Aorta (tissue), 5 donors: ENCODE data around the gene AP3B2. TPM values are rescaled to one million over a fixed set of nuclear protein-coding genes. Genes with fewer than 3 reads are reported as not detected.

Experiments used
- ATAC-seq: fragments of 200-7000 bp; cut with Tn5 transposase; one replicate; pipeline ENCODE4 v1.9.1; 2022; ENCODE audit warnings: moderate library complexity; ENCODE audit not compliant: low FRiP score
- DNase-seq, 2 donors: peaks; one replicate each; pipeline ENCODE4 v3.0.0-alpha.2; 2020
- H3K27ac ChIP-seq, 2 donors: one replicate each; pipeline ENCODE4 v1.5.1; 2013; ENCODE audit warnings: low read length in 2 of 2, mild to moderate bottlenecking in 2 of 2, moderate library complexity in 2 of 2, control low read depth in 1 of 2, inconsistent platforms in 1 of 2, low read depth in 1 of 2
- H3K27me3 ChIP-seq, 2 donors: one replicate each; pipeline ENCODE4 v1.6.1; 2013; ENCODE audit warnings: control low read depth in 1 of 2, low read length in 1 of 2, mild to moderate bottlenecking in 1 of 2, moderate library complexity in 1 of 2; ENCODE audit not compliant: insufficient read depth in 2 of 2, control insufficient read depth in 1 of 2
- H3K36me3 ChIP-seq, 2 donors: one replicate each; pipeline ENCODE4 v1.6.1; 2013; ENCODE audit warnings: control low read depth in 1 of 2, low read length in 1 of 2, mild to moderate bottlenecking in 1 of 2; ENCODE audit not compliant: insufficient read depth in 2 of 2, control insufficient read depth in 1 of 2
- H3K4me1 ChIP-seq, 2 donors: one replicate each; pipeline ENCODE4 v1.6.1; 2013; ENCODE audit warnings: low read length in 2 of 2, control low read depth in 1 of 2, mild to moderate bottlenecking in 1 of 2, moderate library complexity in 1 of 2; ENCODE audit not compliant: insufficient read depth in 2 of 2, control insufficient read depth in 1 of 2
- H3K4me3 ChIP-seq, 2 donors: one replicate each; pipeline ENCODE4 v1.5.1; 2013; ENCODE audit warnings: low read length in 2 of 2, control low read depth in 1 of 2, mild to moderate bottlenecking in 1 of 2
- H3K9me3 ChIP-seq: one replicate; pipeline ENCODE4 v1.6.1; 2013; ENCODE audit warnings: mild to moderate bottlenecking, low read length; ENCODE audit not compliant: control insufficient read depth
- WGBS, 2 donors: extraction: QIAGEN DNeasy Blood & Tissue Kit; methylation state at CpG; one replicate each; pipeline ENCODE4 v1.1.7; 2013; 5-methylcytosine and 5-hydroxymethylcytosine counted together
- intact Hi-C, 2 donors: fragments of 100-400 bp; cut with DNase I; formaldehyde crosslinking; loops; one replicate each; pipeline versions ENCODE4 v1.14.2 to v1.15.0; 2022
- polyA plus RNA-seq, 2 donors: library from polyadenylated mRNA; stranded (reverse); fragments of 200-250 nt; gene quantifications; one replicate each; pipeline ENCODE4 v1.2.3, GENCODE V29; 2013
- total RNA-seq, 2 donors: library from RNA; stranded (reverse); fragmentation: NEBNext Ultra II Directional; extraction: Animal tissue kit (Norgen Biotek cat#: 25700); gene quantifications; one replicate each; pipeline ENCODE4 v1.2.1, GENCODE V29; 2021
- donor health status: healthy with polysubstance abuse.
- donor health status: Bipolar disorder and iron deficiency.
- donor health status: DM: no; HTN: no; CAD: no.
- donor health status: DM: no; HTN: no; CAD: no.
- donor health status: DM: yes; HTN: yes; CAD: no.

The AP3B2 gene
- total and polyA plus RNA-seq, 4 donors = 0.16 to 1.6 (median 0.42) TPM; not detected in 1

- H3K4me3 ChIP-seq = no peak overlapping the region
- intact Hi-C loops = no loop called here
Observed at GRCh38 chr15:82739086-82739485, 29.4 kb upstream of the AP3B2 start.

DNA sequence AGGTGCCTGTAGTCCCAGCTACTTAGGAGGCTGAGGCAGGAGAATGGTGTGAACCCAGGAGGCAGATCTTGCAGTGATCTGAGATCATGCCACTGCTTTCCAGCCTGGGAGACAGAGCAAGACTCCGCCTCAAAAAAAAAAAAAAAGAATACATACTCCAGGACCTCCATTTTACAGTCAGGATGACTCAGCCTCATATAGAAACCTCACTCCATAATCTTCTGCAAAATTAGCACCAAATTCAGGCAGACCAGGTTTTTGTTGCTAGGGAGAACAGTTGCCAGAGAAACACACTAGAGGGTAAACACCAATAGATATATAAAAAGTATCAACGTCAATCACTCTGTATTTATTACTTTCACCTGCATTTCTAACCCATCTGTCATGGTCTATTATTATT lies 28.3 kb upstream of the AP3B2 start:
- no peak for ATAC-seq
- Histone ChIP-seq H3K4me1 (no peaks in the 10 kb centered on the region), H3K4me3 (no peak overlapping the region), H3K9me3 (no peaks in the 10 kb centered on the region), H3K36me3 (no peaks in the 10 kb centered on the region), H3K27me3 (no peaks in the 10 kb centered on the region), H3K27ac (no peak overlapping the region)
- DNase-seq = no peak
- intact Hi-C loops = no loop called here
- WGBS, 2 donors = 87 to 89% methylated on average over 2 of the region's 2 CpGs

More at GRCh38 chr15:82739086-82739485, 29.4 kb upstream of the AP3B2 start:
- Histone ChIP-seq H3K36me3 (no peaks in the 10 kb centered on the region), H3K27me3 (no peaks in the 10 kb centered on the region), H3K27ac (no peak overlapping the region), H3K9me3 (no peaks in the 10 kb centered on the region), H3K4me1 (no peaks in the 10 kb centered on the region)
- DNase-seq = no peak
- ATAC-seq = no peak
- 66 to 75% methylated on average over 2 of the region's 2 CpGs for WGBS, 2 donors

- Histone ChIP-seq H3K36me3 (no peaks in the 10 kb centered on the region), H3K27me3 (no peaks in the 10 kb centered on the region), H3K9me3 (no peaks in the 10 kb centered on the region), H3K27ac (no peak overlapping the region), H3K4me1 (no peaks in the 10 kb centered on the region), H3K4me3 (no peak overlapping the region)
- WGBS, 2 donors = 92 to 94% methylated on average over 2 of the region's 2 CpGs
- no peak for ATAC-seq
- intact Hi-C loops = no loop called here
- DNase-seq = no peak
Observed at GRCh38 chr15:82731527-82731926, 21.9 kb upstream of the AP3B2 start.

GRCh38 chr15:82730022-82730530 lies 20.4 kb upstream of the AP3B2 start:
- Histone ChIP-seq H3K27ac (no peak overlapping the region), H3K4me1 (no peaks in the 10 kb centered on the region), H3K9me3 (no peaks in the 10 kb centered on the region), H3K27me3 (no peaks in the 10 kb centered on the region), H3K4me3 (no peak overlapping the region), H3K36me3 (no peaks in the 10 kb centered on the region)
- DNase-seq (no peak), ATAC-seq (no peak)
- intact Hi-C loops = no loop called here
- 88 to 89% methylated on average over 11 of the region's 11 CpGs for WGBS, 2 donors

DNA sequence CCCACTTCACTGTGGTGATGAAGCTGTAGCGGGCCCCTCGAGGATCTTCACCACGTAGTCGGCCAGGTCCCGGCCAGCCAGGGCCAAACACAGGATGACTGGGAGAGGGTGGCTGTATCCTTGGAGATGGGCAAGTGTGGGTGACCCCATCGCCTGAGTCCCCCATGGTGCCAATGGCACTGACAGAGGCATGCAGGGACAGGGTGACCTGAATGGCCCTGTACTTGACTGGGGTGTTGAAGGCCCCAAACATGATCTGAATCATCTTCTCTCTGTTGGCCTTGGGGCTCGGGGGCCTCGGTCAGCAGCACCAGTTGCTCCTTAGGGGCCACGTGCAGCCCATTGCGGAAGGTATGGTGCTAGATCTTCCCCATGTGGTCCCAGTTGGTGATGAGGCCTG lies 17.1 kb upstream of the AP3B2 start:
- Histone ChIP-seq H3K27me3 (no peaks in the 10 kb centered on the region), H3K9me3 (no peaks in the 10 kb centered on the region), H3K27ac (no peak overlapping the region), H3K4me1 (no peaks in the 10 kb centered on the region), H3K36me3 (no peaks in the 10 kb centered on the region), H3K4me3 (no peak overlapping the region)
- WGBS, 2 donors = 88 to 92% methylated on average over 10 of the region's 10 CpGs
- intact Hi-C loops = no loop called here
- no peak for DNase-seq
- no peak for ATAC-seq

DNA sequence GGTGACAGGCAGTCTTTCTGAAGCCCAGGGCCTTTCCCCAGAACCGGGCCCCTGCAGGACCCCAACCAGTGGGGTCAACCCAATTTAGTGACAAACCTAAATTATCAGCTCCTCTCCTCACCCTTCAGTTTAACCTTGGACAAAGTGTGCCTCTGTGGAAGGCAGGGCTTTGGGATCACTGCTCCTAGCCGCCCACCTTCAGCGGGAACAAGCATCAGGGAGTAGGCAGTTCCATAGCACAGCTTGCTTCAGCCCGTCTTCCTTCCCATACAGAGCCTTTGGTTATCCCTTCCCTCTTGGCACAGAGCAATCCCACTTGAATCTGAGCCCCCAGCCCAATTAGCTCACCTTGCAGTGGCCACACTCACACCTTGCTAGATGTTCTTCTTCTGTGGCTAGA lies 5.3 kb upstream of the AP3B2 start:
- H3K27ac ChIP-seq = no peak overlapping the region
- 86 to 87% methylated on average over 4 of the region's 4 CpGs for WGBS, 2 donors
- H3K9me3 ChIP-seq = no peaks in the 10 kb centered on the region
- H3K36me3 ChIP-seq = no peaks in the 10 kb centered on the region
- intact Hi-C loops = no loop called here
- H3K4me1 ChIP-seq = no peaks in the 10 kb centered on the region
- no peak overlapping the region for H3K4me3 ChIP-seq
- no peak for ATAC-seq
- DNase-seq = no peak
- H3K27me3 ChIP-seq = no peaks in the 10 kb centered on the region

DNA sequence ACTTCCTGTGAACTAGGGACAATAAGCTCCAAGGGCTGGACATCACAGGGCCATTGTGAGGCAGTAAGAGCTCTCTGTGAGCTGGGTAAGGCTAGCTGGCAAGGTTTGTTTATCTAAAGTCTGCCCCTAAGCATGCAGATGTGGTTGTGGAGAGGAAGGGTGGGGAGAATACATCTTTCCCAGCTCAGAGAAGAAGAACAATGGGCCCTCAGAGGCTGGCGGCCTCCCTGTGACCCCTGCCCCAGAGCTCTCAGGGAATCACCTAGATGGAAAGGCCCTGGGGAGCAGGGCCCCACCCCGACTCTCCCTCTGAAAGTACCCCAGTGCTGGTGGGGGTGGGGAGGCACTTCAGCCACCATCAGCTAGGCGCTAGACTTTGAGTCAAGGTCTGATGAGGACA lies 4.3 kb upstream of the AP3B2 start:
- Histone ChIP-seq H3K27ac (no peak overlapping the region), H3K9me3 (no peaks in the 10 kb centered on the region), H3K4me1 (no peaks in the 10 kb centered on the region), H3K4me3 (no peak overlapping the region), H3K36me3 (no peaks in the 10 kb centered on the region), H3K27me3 (no peaks in the 10 kb centered on the region)
- DNase-seq (no peak), ATAC-seq (no peak)
- intact Hi-C loops = no loop called here
- WGBS, 2 donors = 62 to 82% methylated on average over 3 of the region's 3 CpGs

DNA sequence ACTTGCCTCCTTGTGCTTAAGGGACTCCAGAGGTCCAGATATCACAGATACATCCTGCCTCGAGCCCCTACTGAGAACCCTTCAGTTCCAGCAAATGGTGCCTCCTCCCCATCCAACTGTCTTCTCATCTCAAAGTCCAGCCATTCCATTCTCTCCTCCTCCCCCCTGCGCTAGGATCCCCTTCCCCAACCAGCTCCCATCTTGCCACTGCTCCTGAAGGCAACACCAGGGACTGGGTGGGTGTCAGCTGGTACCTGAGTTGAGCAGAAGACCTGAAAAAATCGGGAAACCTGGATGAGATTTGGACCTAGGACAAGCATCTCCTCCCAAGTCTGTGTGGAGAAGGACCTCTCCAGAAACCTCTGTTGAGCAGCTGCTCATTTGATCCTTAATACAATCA lies 2.4 kb upstream of the AP3B2 start:
- Histone ChIP-seq H3K27me3 (no peaks in the 10 kb centered on the region), H3K36me3 (no peaks in the 10 kb centered on the region), H3K4me1 (no peaks in the 10 kb centered on the region), H3K4me3 (no peak overlapping the region), H3K9me3 (no peaks in the 10 kb centered on the region), H3K27ac (no peak overlapping the region)
- DNase-seq = no peak
- WGBS, 2 donors = 76 to 80% methylated on average over 3 of the region's 3 CpGs
- no peak for ATAC-seq
- intact Hi-C loops = no loop called here

DNA sequence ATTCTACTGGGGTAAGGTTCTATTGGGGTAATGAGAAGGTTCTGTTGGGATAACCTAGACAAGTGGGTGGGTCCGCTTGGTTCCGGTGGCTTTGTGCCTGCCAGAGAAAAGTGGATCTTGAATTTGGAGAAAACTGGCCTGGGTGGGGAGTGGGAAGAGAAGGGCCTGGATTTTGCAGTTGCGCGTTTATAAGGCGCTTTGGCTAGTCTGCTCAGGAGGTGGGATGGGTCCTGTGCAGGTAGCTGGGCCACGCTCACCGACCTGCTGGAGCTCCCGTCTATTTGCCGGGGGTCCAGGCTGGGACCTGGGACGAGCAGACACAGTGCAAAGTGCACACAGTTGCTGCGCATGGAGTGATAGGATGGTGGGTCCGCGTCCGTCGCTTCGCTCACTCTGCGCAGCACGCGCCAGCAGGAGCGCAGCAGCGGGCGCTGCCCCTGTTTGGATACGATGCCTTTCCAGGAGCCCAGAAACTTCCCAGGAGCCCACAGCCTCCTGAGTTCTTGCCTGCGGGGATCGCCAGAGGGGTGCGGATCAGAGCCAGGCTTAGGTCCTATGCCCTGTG lies 1.3 kb upstream of the AP3B2 start:
- no peaks in the 10 kb centered on the region for H3K4me1 ChIP-seq
- intact Hi-C loops = no loop called here
- no peak for ATAC-seq
- H3K27me3 ChIP-seq = no peaks in the 10 kb centered on the region
- no peak overlapping the region for H3K4me3 ChIP-seq
- DNase-seq = no peak
- H3K36me3 ChIP-seq = no peaks in the 10 kb centered on the region
- H3K9me3 ChIP-seq = no peaks in the 10 kb centered on the region
- 96 to 98% methylated on average over 26 of the region's 26 CpGs for WGBS, 2 donors
- H3K27ac ChIP-seq = no peak overlapping the region
